DMS79 (cell line): ENCODE measurements around the gene ACTN2.

Experiments used
- DNase-seq: peaks from one replicate; lab custom pipeline; 2025; lab: John Stamatoyannopoulos, UW

The ACTN2 gene

GRCh38 chr1:236691348-236691747 is 5.0 kb downstream of the ACTN2 start:
- DNase-seq: no peak

GRCh38 chr1:236692128-236692527 is 5.8 kb downstream of the ACTN2 start:
- no peak for DNase-seq

GRCh38 chr1:236692742-236693141 is 6.4 kb downstream of the ACTN2 start:
- DNase-seq: no peak

- no peak for DNase-seq
These were observed 13.1 kb downstream of the ACTN2 start for GRCh38 chr1:236699366-236699765.

GRCh38 chr1:236700903-236701302 is 14.6 kb downstream of the ACTN2 start:
- DNase-seq: no peak

GRCh38 chr1:236701782-236702181 is 15.5 kb downstream of the ACTN2 start:
- no peak for DNase-seq

GRCh38 chr1:236702791-236703394 is 16.6 kb downstream of the ACTN2 start:
- DNase-seq: no peak

GRCh38 chr1:236705771-236706170 is 19.5 kb downstream of the ACTN2 start:
- DNase-seq: no peak

GRCh38 chr1:236706183-236706582 is 19.9 kb downstream of the ACTN2 start:
- DNase-seq: no peak

- DNase-seq: no peak
These were observed 24.1 kb downstream of the ACTN2 start for GRCh38 chr1:236710328-236710892.

GRCh38 chr1:236716160-236716559 is 29.9 kb downstream of the ACTN2 start:
- DNase-seq: no peak

GRCh38 chr1:236717811-236718210 is 31.5 kb downstream of the ACTN2 start:
- no peak for DNase-seq

GRCh38 chr1:236718328-236718727 is 32.0 kb downstream of the ACTN2 start:
- DNase-seq: no peak

GRCh38 chr1:236720206-236720605 is 33.9 kb downstream of the ACTN2 start:
- DNase-seq: no peak

GRCh38 chr1:236720611-236721010 is 34.3 kb downstream of the ACTN2 start:
- DNase-seq: no peak

GRCh38 chr1:236724049-236724448 is 37.8 kb downstream of the ACTN2 start:
- DNase-seq: no peak

- DNase-seq: no peak
These were observed 38.2 kb downstream of the ACTN2 start for GRCh38 chr1:236724506-236724905.

GRCh38 chr1:236725668-236726067 is 39.4 kb downstream of the ACTN2 start:
- no peak for DNase-seq

GRCh38 chr1:236727521-236727920 is 41.2 kb downstream of the ACTN2 start:
- no peak for DNase-seq

GRCh38 chr1:236728752-236729151 is 42.5 kb downstream of the ACTN2 start:
- DNase-seq: no peak

GRCh38 chr1:236733653-236734052 is 47.4 kb downstream of the ACTN2 start:
- no peak for DNase-seq

GRCh38 chr1:236734141-236734765 is 48.0 kb downstream of the ACTN2 start:
- no peak for DNase-seq

GRCh38 chr1:236736761-236737160 is 50.5 kb downstream of the ACTN2 start:
- no peak for DNase-seq

- DNase-seq: no peak
These were observed 55.5 kb downstream of the ACTN2 start for GRCh38 chr1:236741753-236742152.
